ENCODE results near the gene DYRK3. TPM values are rescaled to one million over a fixed set of nuclear protein-coding genes. Genes with fewer than 3 reads are reported as not detected.
A peak's percentile ranks its signal among the peaks of the same experiment; 100 is the strongest.

The DYRK3 gene
- polyA plus RNA-seq, 2 donors, result 0.77 to 1.3 TPM

- no peaks in the 10 kb centered on the region for H3K36me3 ChIP-seq (ENCODE audit: control insufficient read depth in 2 of 2, insufficient read depth in 2 of 2, low read length in 1 of 2)
- WGBS, 2 donors, result 80 to 83% methylated on average over 3 of the region's 3 CpGs
- H3K9me3 ChIP-seq (ENCODE audit: control insufficient read depth in 2 of 2, insufficient read depth in 1 of 2, low read depth in 1 of 2, low read length in 1 of 2), result no peaks in the 10 kb centered on the region
- peaks cover 4 to 8% of the 10 kb centered on the region in 2 donors for H3K4me1 ChIP-seq (ENCODE audit: control insufficient read depth in 2 of 2, insufficient read depth in 2 of 2, low read length in 1 of 2)
- H3K27me3 ChIP-seq (ENCODE audit: control insufficient read depth in 1 of 2, insufficient read depth in 2 of 2, low read length in 2 of 2), result no peaks in the 10 kb centered on the region
- H3K4me3 ChIP-seq (ENCODE audit: low read depth in 1 of 2, low read length in 2 of 2), result no peak overlapping the region
- H3K27ac ChIP-seq (ENCODE audit: low read depth in 2 of 2, low read length in 1 of 2), result no peak overlapping the region
These were observed 43.2 kb downstream of the DYRK3 start for GRCh38 chr1:206678490-206678889.

GRCh38 chr1:206679738-206680211 lies 44.4 kb downstream of the DYRK3 start:
- no peak overlapping the region for H3K4me3 ChIP-seq (ENCODE audit: low read depth in 1 of 2, low read length in 2 of 2)
- H3K36me3 ChIP-seq (ENCODE audit: control insufficient read depth in 2 of 2, insufficient read depth in 2 of 2, low read length in 1 of 2), result no peaks in the 10 kb centered on the region
- H3K4me1 ChIP-seq (ENCODE audit: control insufficient read depth in 2 of 2, insufficient read depth in 2 of 2, low read length in 1 of 2), result peaks cover 4 to 6% of the 10 kb centered on the region in 2 donors
- no peaks in the 10 kb centered on the region for H3K9me3 ChIP-seq (ENCODE audit: control insufficient read depth in 2 of 2, insufficient read depth in 1 of 2, low read depth in 1 of 2, low read length in 1 of 2)
- H3K27me3 ChIP-seq (ENCODE audit: control insufficient read depth in 1 of 2, insufficient read depth in 2 of 2, low read length in 2 of 2), result no peaks in the 10 kb centered on the region
- no peak overlapping the region for H3K27ac ChIP-seq (ENCODE audit: low read depth in 2 of 2, low read length in 1 of 2)
- WGBS, 2 donors, result 53 to 61% methylated on average over 5 of the region's 5 CpGs

- 84 to 87% methylated on average over 4 of the region's 4 CpGs for WGBS, 2 donors
- Histone ChIP-seq H3K4me3 (ENCODE audit: low read depth in 1 of 2, low read length in 2 of 2) (no peak overlapping the region), H3K4me1 (ENCODE audit: control insufficient read depth in 2 of 2, insufficient read depth in 2 of 2, low read length in 1 of 2) (peaks cover under 1 to 1% of the 10 kb centered on the region in 2 donors), H3K27ac (ENCODE audit: low read depth in 2 of 2, low read length in 1 of 2) (no peak overlapping the region), H3K27me3 (ENCODE audit: control insufficient read depth in 1 of 2, insufficient read depth in 2 of 2, low read length in 2 of 2) (no peaks in the 10 kb centered on the region), H3K9me3 (ENCODE audit: control insufficient read depth in 2 of 2, insufficient read depth in 1 of 2, low read depth in 1 of 2, low read length in 1 of 2) (no peaks in the 10 kb centered on the region), H3K36me3 (ENCODE audit: control insufficient read depth in 2 of 2, insufficient read depth in 2 of 2, low read length in 1 of 2) (no peaks in the 10 kb centered on the region)
These were observed 44.9 kb downstream of the DYRK3 start for GRCh38 chr1:206680279-206680678.

- Histone ChIP-seq H3K4me3 (ENCODE audit: low read depth in 1 of 2, low read length in 2 of 2) (no peak overlapping the region), H3K9me3 (ENCODE audit: control insufficient read depth in 2 of 2, insufficient read depth in 1 of 2, low read depth in 1 of 2, low read length in 1 of 2) (no peaks in the 10 kb centered on the region), H3K27ac (ENCODE audit: low read depth in 2 of 2, low read length in 1 of 2) (no peak overlapping the region), H3K36me3 (ENCODE audit: control insufficient read depth in 2 of 2, insufficient read depth in 2 of 2, low read length in 1 of 2) (no peaks in the 10 kb centered on the region), H3K27me3 (ENCODE audit: control insufficient read depth in 1 of 2, insufficient read depth in 2 of 2, low read length in 2 of 2) (no peaks in the 10 kb centered on the region), H3K4me1 (ENCODE audit: control insufficient read depth in 2 of 2, insufficient read depth in 2 of 2, low read length in 1 of 2) (no peaks in the 10 kb centered on the region)
- WGBS, 2 donors, result 63 to 80% methylated on average over 2 of the region's 2 CpGs
These were observed 46.0 kb downstream of the DYRK3 start for GRCh38 chr1:206681359-206681758.

GRCh38 chr1:206682111-206682510 lies 46.8 kb downstream of the DYRK3 start:
- no peaks in the 10 kb centered on the region for H3K27me3 ChIP-seq (ENCODE audit: control insufficient read depth in 1 of 2, insufficient read depth in 2 of 2, low read length in 2 of 2)
- no peak overlapping the region for H3K4me3 ChIP-seq (ENCODE audit: low read depth in 1 of 2, low read length in 2 of 2)
- H3K27ac ChIP-seq (ENCODE audit: low read depth in 2 of 2, low read length in 1 of 2), result no peak overlapping the region
- no peaks in the 10 kb centered on the region for H3K4me1 ChIP-seq (ENCODE audit: control insufficient read depth in 2 of 2, insufficient read depth in 2 of 2, low read length in 1 of 2)
- no peaks in the 10 kb centered on the region for H3K36me3 ChIP-seq (ENCODE audit: control insufficient read depth in 2 of 2, insufficient read depth in 2 of 2, low read length in 1 of 2)
- H3K9me3 ChIP-seq (ENCODE audit: control insufficient read depth in 2 of 2, insufficient read depth in 1 of 2, low read depth in 1 of 2, low read length in 1 of 2), result no peaks in the 10 kb centered on the region
- 57 to 78% methylated on average over 3 of the region's 3 CpGs for WGBS, 2 donors

- Histone ChIP-seq H3K4me3 (ENCODE audit: low read depth in 1 of 2, low read length in 2 of 2) (no peak overlapping the region), H3K27ac (ENCODE audit: low read depth in 2 of 2, low read length in 1 of 2) (no peak overlapping the region), H3K27me3 (ENCODE audit: control insufficient read depth in 1 of 2, insufficient read depth in 2 of 2, low read length in 2 of 2) (no peaks in the 10 kb centered on the region), H3K4me1 (ENCODE audit: control insufficient read depth in 2 of 2, insufficient read depth in 2 of 2, low read length in 1 of 2) (peaks cover 4 to 6% of the 10 kb centered on the region in 2 donors), H3K36me3 (ENCODE audit: control insufficient read depth in 2 of 2, insufficient read depth in 2 of 2, low read length in 1 of 2) (no peaks in the 10 kb centered on the region), H3K9me3 (ENCODE audit: control insufficient read depth in 2 of 2, insufficient read depth in 1 of 2, low read depth in 1 of 2, low read length in 1 of 2) (no peaks in the 10 kb centered on the region)
- 89 to 92% methylated on average over 6 of the region's 6 CpGs for WGBS, 2 donors
These were observed 48.0 kb downstream of the DYRK3 start for GRCh38 chr1:206683313-206683712.

GRCh38 chr1:206684003-206684402 lies 48.7 kb downstream of the DYRK3 start:
- peaks cover 6 to 8% of the 10 kb centered on the region in 2 donors for H3K4me1 ChIP-seq (ENCODE audit: control insufficient read depth in 2 of 2, insufficient read depth in 2 of 2, low read length in 1 of 2)
- H3K4me3 ChIP-seq (ENCODE audit: low read depth in 1 of 2, low read length in 2 of 2), result no peak overlapping the region
- H3K36me3 ChIP-seq (ENCODE audit: control insufficient read depth in 2 of 2, insufficient read depth in 2 of 2, low read length in 1 of 2), result no peaks in the 10 kb centered on the region
- no peak overlapping the region for H3K27ac ChIP-seq (ENCODE audit: low read depth in 2 of 2, low read length in 1 of 2)
- 59 to 65% methylated on average over 8 of the region's 8 CpGs for WGBS, 2 donors
- no peaks in the 10 kb centered on the region for H3K27me3 ChIP-seq (ENCODE audit: control insufficient read depth in 1 of 2, insufficient read depth in 2 of 2, low read length in 2 of 2)
- H3K9me3 ChIP-seq (ENCODE audit: control insufficient read depth in 2 of 2, insufficient read depth in 1 of 2, low read depth in 1 of 2, low read length in 1 of 2), result no peaks in the 10 kb centered on the region

- H3K9me3 ChIP-seq (ENCODE audit: control insufficient read depth in 2 of 2, insufficient read depth in 1 of 2, low read depth in 1 of 2, low read length in 1 of 2), result no peaks in the 10 kb centered on the region
- WGBS, 2 donors, result 1 to 3% methylated on average over 26 to 82 of the region's 82 CpGs
- H3K36me3 ChIP-seq (ENCODE audit: control insufficient read depth in 2 of 2, insufficient read depth in 2 of 2, low read length in 1 of 2), result no peaks in the 10 kb centered on the region
- no peaks in the 10 kb centered on the region for H3K27me3 ChIP-seq (ENCODE audit: control insufficient read depth in 1 of 2, insufficient read depth in 2 of 2, low read length in 2 of 2)
- H3K27ac ChIP-seq (ENCODE audit: low read depth in 2 of 2, low read length in 1 of 2), result peak within 1 kb of the TSS; percentile 96 to 99
- H3K4me1 ChIP-seq (ENCODE audit: control insufficient read depth in 2 of 2, insufficient read depth in 2 of 2, low read length in 1 of 2), result peaks cover 6 to 8% of the 10 kb centered on the region in 2 donors
- peak within 1 kb of the TSS; percentile 76 to 90 for H3K4me3 ChIP-seq (ENCODE audit: low read depth in 1 of 2, low read length in 2 of 2)
These were observed 49.4 kb downstream of the DYRK3 start, which contains the start of gene MAPKAPK2 for GRCh38 chr1:206684478-206685333. TSS of gene MAPKAPK2 (plus strand) at chr1:206684905. CDS start at chr1:206685230, 325 bp downstream.

GRCh38 chr1:206685334-206685768 lies 50.0 kb downstream of the DYRK3 start:
- Histone ChIP-seq H3K27me3 (ENCODE audit: control insufficient read depth in 1 of 2, insufficient read depth in 2 of 2, low read length in 2 of 2) (no peaks in the 10 kb centered on the region), H3K9me3 (ENCODE audit: control insufficient read depth in 2 of 2, insufficient read depth in 1 of 2, low read depth in 1 of 2, low read length in 1 of 2) (no peaks in the 10 kb centered on the region), H3K27ac (ENCODE audit: low read depth in 2 of 2, low read length in 1 of 2) (peak overlapping the region; percentile 96 to 99), H3K4me3 (ENCODE audit: low read depth in 1 of 2, low read length in 2 of 2) (peak overlapping the region; percentile 76 to 90), H3K4me1 (ENCODE audit: control insufficient read depth in 2 of 2, insufficient read depth in 2 of 2, low read length in 1 of 2) (peaks cover 11 to 13% of the 10 kb centered on the region in 2 donors), H3K36me3 (ENCODE audit: control insufficient read depth in 2 of 2, insufficient read depth in 2 of 2, low read length in 1 of 2) (no peaks in the 10 kb centered on the region)
- WGBS, 2 donors, result 0 to 1% methylated on average over 22 to 48 of the region's 48 CpGs

Measured in esophagus (tissue), 2 donors.